Measurements from ENCODE around the gene SLC38A3.
A peak's percentile ranks its signal among the peaks of the same experiment; 100 is the strongest.

Gene SLC38A3

GRCh38 chr3:50192124-50192523 lies 12.9 kb upstream of the SLC38A3 start:
- DNase-seq (ENCODE audit: low read depth), result no peak

- peak; percentile 59 for DNase-seq (ENCODE audit: low read depth)
These were observed 12.4 kb upstream of the SLC38A3 start for GRCh38 chr3:50192689-50193141.

GRCh38 chr3:50193286-50193685 lies 11.8 kb upstream of the SLC38A3 start:
- no peak for DNase-seq (ENCODE audit: low read depth)

- no peak for DNase-seq (ENCODE audit: low read depth)
These were observed 11.3 kb upstream of the SLC38A3 start for GRCh38 chr3:50193746-50194127.

- peak; percentile 64 for DNase-seq (ENCODE audit: low read depth)
These were observed 10.8 kb upstream of the SLC38A3 start for GRCh38 chr3:50194128-50194902.

GRCh38 chr3:50194903-50195500 lies 10.1 kb upstream of the SLC38A3 start:
- DNase-seq (ENCODE audit: low read depth), result no peak

GRCh38 chr3:50195501-50196252 lies 9.4 kb upstream of the SLC38A3 start:
- no peak for DNase-seq (ENCODE audit: low read depth)

GRCh38 chr3:50196253-50196801 lies 8.7 kb upstream of the SLC38A3 start:
- DNase-seq (ENCODE audit: low read depth), result no peak

- DNase-seq (ENCODE audit: low read depth), result no peak
These were observed 3.3 kb upstream of the SLC38A3 start for GRCh38 chr3:50201573-50202315.

GRCh38 chr3:50202353-50203112 lies 2.5 kb upstream of the SLC38A3 start:
- no peak for DNase-seq (ENCODE audit: low read depth)

- no peak for DNase-seq (ENCODE audit: low read depth)
These were observed 1.8 kb upstream of the SLC38A3 start for GRCh38 chr3:50203113-50203808.

GRCh38 chr3:50203809-50204803 lies 965 bp upstream of the SLC38A3 start:
- peak; percentile 21 for DNase-seq (ENCODE audit: low read depth)

- no peak for DNase-seq (ENCODE audit: low read depth)
These were observed 574 bp downstream of the SLC38A3 start for GRCh38 chr3:50205413-50206276.

GRCh38 chr3:50207359-50208042 lies 2.4 kb downstream of the SLC38A3 start:
- DNase-seq (ENCODE audit: low read depth), result no peak

- no peak for DNase-seq (ENCODE audit: low read depth)
These were observed 3.7 kb downstream of the SLC38A3 start for GRCh38 chr3:50208677-50209344.

- no peak for DNase-seq (ENCODE audit: low read depth)
These were observed 5.1 kb downstream of the SLC38A3 start for GRCh38 chr3:50210176-50210509.
